IPS-15b (cell line): ENCODE data around the gene KRTAP10-6.
"Not testable (repeated sequence)": the region's sequence is repeated elsewhere in the genome, so short reads cannot be mapped to it uniquely, and the experiment has no call there.

Source experiments
- H3K27me3 ChIP-seq: one replicate; pipeline ENCODE4 v1.6.1; 2013; ENCODE audit warnings: low read length; ENCODE audit not compliant: control insufficient read depth, insufficient read depth
- H3K36me3 ChIP-seq: one replicate; pipeline ENCODE4 v1.6.1; 2013; ENCODE audit warnings: low read length; ENCODE audit not compliant: control insufficient read depth, insufficient read depth
- H3K4me1 ChIP-seq: one replicate; pipeline ENCODE4 v1.6.1; 2013; ENCODE audit warnings: mild to moderate bottlenecking, low read length; ENCODE audit not compliant: control insufficient read depth, insufficient read depth
- H3K4me3 ChIP-seq: one replicate; pipeline ENCODE4 v1.5.1; 2013; ENCODE audit warnings: low read depth, low read length
- H3K9ac ChIP-seq: one replicate; pipeline ENCODE4 v1.6.1; 2013; ENCODE audit warnings: low read depth, mild to moderate bottlenecking, low read length
- H3K9me3 ChIP-seq: one replicate; pipeline ENCODE4 v1.6.1; 2013; ENCODE audit warnings: mild to moderate bottlenecking, low read length; ENCODE audit not compliant: control insufficient read depth, insufficient read depth

The KRTAP10-6 gene, protein sequence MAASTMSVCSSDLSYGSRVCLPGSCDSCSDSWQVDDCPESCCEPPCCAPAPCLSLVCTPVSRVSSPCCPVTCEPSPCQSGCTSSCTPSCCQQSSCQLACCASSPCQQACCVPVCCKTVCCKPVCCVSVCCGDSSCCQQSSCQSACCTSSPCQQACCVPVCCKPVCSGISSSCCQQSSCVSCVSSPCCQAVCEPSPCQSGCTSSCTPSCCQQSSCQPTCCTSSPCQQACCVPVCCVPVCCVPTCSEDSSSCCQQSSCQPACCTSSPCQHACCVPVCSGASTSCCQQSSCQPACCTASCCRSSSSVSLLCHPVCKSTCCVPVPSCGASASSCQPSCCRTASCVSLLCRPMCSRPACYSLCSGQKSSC

DNA sequence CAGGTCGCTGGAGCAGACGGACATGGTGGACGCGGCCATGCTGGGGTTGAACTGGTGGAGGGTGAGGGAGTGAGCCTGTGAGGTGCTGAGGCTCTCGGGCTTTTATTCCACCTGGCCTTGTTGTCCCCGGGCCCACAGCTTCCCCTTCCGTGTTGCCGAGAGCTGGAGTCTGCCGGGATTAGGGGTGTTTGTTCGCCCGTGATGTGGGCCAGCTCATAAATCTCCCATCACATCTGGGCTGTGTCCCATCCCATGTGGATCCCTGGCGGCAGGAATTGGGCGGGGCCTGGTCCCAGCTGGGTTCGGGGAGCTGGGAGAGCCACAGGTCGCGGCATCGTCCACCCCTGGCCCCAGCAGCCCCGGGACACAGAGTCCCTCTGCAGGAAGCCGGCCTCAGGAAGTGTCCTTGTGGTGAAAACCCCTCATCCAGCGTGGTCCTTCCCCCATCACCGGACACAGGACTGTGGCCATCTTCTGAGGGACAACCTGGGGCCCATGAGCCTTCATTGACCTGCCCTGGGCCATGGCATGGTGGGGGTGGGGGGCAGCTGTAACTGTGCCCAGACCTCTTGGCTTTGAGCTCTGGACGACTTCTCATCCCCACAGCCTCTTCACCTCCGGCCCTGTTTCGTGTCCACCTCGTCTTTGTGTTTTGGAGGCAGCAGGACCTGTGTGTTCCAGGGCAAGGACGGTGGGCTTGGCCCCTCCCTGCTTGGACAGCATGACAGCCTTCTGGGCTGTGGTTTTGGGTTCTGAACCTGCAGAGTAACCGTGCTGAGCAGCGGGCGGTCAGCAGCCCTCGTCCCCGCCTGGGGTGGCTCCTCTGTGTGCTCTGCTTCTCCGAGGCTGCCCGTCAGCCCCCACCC lies at the start of gene KRTAP10-6:
Gene KRTAP10-6, minus strand, starts transcription at position 60 of the 866 bp plus-strand sequence. Its CDS starts 21 bp downstream, at position 39.
- Histone ChIP-seq H3K9me3 (no peaks in the 10 kb centered on the region), H3K4me3 (no peak within 1 kb of the TSS), H3K27me3 (no peaks in the 10 kb centered on the region), H3K9ac (no peak within 1 kb of the TSS), H3K4me1 (peaks cover 5% of the 10 kb centered on the region), H3K36me3 (no peaks in the 10 kb centered on the region)

DNA sequence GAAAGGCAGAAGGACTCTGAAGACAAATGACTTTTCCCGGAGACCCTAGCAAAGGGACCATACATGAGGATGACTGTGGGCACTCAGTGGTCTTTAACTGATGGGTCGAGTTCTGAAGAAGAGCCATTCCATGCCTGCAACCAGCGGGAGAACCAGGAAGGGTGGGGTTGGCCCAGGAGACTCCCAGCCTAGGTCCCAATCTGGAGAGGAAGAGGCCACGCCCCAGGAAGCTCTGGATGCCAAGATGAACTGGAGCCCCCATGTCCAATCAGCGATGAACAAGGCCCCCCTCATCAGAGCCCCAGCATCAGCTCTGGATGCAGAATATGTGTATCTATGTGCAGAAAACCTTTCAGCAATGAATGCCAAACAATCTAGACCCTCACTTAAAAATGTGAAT lies 48.5 kb upstream of the KRTAP10-6 start:
- no peak overlapping the region for H3K4me3 ChIP-seq

DNA sequence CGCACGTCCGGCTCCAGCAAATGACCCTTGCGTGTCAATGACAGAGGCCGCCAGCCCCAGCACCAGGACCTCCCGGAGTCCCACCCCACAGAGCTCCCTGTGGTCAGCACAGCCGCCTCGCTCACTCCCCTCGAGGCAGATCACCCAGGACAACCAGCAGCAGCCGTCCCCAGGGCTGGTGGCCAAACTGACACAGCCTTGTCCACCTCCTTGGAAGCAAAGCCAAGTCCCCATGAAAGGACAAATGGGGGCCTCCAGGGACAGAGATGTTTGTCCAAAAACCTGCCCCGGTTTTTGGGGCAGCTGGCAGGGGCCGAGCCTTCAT lies 47.0 kb upstream of the KRTAP10-6 start:
- no peaks in the 10 kb centered on the region for H3K27me3 ChIP-seq
- H3K9me3 ChIP-seq, result no peaks in the 10 kb centered on the region
- no peak overlapping the region for H3K4me3 ChIP-seq

More for the DNA sequence above, 48.5 kb upstream of the KRTAP10-6 start:
- no peaks in the 10 kb centered on the region for H3K27me3 ChIP-seq
- H3K4me1 ChIP-seq, result no peaks in the 10 kb centered on the region
- no peaks in the 10 kb centered on the region for H3K36me3 ChIP-seq
- no peaks in the 10 kb centered on the region for H3K9me3 ChIP-seq
- H3K9ac ChIP-seq, result no peak overlapping the region

DNA sequence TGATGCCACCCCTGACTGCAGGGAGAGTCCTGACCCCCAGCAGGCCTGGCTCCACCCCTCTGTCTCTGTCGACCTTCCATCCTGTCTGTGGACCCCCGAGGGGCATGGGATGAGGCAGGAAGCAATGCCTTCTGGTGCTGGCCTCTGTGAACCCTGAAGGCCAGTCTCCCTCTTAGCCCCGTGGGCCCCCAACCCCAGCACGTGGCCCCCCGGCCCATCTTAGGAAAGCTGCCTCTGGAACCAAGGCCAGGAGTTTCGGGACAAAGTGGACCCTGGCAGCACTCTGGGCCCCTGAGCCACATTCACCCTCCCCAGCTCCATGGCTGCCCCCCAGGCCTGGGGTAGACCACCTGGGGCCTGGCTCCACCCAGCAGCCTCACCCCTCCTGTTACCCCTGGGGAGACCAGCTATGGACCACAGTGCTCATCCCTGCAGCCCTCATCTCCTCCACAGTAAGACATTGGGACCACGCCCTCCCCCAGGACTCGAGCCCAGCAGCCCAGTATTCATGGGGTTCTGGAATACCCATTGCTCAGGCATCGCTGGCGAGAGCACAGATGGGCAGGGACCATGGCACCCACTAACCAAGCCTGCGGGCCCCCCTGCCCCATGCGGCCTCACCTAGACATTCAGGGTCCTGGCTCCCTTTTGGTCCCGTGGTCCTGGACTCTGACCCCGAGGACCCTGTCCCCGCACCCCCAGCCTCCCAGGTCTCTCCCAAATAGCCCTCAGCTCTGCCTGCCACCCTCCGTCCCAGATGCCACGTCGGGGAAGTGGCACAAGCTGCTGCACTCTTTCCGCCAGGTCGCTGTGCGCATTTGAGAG lies 46.4 kb upstream of the KRTAP10-6 start:
- H3K27me3 ChIP-seq, H3K4me1 ChIP-seq, H3K9me3 ChIP-seq, H3K36me3 ChIP-seq, H3K4me3 ChIP-seq, H3K9ac ChIP-seq: not testable (repeated sequence)

More for the DNA sequence above, 47.0 kb upstream of the KRTAP10-6 start:
- Histone ChIP-seq H3K4me1 (no peaks in the 10 kb centered on the region), H3K36me3 (no peaks in the 10 kb centered on the region), H3K9ac (no peak overlapping the region)

DNA sequence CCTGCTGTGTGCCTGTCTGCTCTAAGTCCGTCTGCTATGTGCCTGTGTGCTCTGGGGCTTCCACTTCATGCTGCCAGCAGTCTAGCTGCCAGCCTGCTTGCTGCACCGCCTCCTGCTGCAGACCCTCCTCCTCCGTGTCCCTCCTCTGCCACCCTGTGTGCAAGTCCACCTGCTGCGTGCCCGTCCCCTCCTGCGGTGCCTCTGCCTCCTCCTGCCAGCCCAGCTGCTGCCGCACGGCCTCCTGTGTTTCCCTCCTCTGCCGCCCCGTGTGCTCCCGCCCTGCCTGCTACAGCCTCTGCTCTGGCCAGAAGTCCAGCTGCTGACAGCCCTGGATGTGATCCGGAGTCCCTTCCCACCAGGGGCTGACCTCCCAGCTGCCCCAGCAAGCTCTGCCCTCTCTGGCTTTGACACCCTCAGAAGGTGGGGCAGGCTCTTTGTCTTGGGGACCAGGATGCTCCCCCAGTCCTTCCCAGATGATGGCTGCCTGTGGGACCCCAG lies 45.6 kb upstream of the KRTAP10-6 start:
- H3K9me3 ChIP-seq, H3K36me3 ChIP-seq: not testable (repeated sequence)

DNA sequence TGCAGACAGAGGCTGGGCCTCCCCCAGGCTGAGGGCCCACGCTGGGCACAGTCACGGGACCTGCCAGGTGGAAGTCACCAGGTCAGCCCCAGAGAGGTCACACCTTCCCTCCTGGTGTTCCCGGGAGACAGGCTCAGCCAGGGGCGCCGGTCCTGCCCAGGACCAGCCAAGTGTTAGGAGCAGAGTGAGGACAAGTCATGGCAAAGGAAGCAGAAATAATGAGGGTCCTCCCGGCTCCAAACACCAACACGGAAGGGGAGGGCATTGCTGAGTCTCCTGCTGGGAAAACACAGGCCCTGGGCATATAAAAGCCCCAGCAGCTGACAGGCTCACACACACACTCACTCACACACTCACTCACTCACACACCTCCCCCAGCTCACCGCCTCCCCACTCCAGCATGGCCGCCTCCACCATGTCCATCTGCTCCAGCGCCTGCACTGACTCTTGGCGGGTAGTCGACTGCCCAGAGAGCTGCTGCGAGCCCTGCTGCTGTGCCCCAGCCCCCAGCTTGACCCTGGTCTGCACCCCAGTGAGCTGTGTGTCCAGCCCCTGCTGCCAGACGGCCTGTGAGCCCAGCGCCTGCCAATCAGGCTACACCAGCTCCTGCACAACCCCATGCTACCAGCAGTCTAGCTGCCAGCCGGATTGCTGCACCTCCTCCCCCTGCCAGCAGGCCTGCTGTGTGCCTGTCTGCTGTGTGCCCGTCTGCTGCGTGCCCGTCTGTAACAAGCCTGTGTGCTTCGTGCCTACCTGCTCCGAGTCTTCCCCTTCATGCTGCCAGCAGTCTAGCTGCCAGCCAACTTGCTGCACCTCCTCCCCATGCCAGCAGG lies 44.9 kb upstream of the KRTAP10-6 start, which contains the start of gene KRTAP10-10:
Gene KRTAP10-10, plus strand, starts transcription at position 339 of the 833 bp plus-strand sequence. Its CDS starts 62 bp downstream, at position 401.
- no peaks in the 10 kb centered on the region for H3K4me1 ChIP-seq
- H3K27me3 ChIP-seq, result no peaks in the 10 kb centered on the region
- no peak within 1 kb of the TSS for H3K4me3 ChIP-seq
- H3K9ac ChIP-seq, result no peak within 1 kb of the TSS
- no peaks in the 10 kb centered on the region for H3K36me3 ChIP-seq
- no peaks in the 10 kb centered on the region for H3K9me3 ChIP-seq

More for the DNA sequence above, 45.6 kb upstream of the KRTAP10-6 start:
- H3K4me3 ChIP-seq, H3K4me1 ChIP-seq, H3K9ac ChIP-seq, H3K27me3 ChIP-seq: not testable (repeated sequence)

DNA sequence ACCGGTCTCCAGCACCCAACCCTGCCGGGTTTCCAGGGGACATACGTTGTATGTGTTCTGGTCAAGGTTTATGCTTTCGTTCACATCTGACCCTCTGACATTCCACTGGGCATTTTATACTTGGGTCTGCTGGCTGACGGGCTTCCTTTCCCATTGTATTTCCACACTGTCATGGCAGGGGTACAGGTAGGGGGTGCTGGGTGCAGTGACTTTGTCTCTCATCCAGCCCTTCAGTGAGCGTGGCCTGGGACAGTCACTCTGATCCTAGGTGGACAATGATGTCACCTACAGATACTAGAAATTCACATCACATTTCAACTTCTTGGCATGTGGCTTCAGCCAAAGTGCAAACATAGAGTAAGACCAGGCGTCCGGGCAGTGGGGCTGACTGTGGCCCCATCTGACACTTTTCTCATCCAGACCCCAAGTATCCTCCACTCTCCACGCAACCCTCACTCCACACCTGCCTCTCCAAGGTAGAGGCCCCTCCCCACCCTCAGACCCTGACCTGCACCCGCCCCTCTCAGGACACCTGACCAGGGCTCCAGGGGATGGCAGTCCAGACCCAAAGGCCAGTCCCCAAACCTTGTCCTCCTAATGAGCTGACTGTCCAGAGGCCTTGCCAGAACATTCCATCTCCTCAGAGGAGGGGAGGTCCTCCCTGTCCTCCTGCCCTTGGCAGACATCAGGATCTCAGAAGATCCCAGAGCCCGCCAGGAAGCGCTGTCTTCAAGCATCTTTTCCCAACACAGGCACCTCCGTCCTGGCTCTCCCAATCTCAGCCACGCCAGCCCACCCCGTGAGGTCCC lies 44.1 kb upstream of the KRTAP10-6 start:
- no peaks in the 10 kb centered on the region for H3K4me1 ChIP-seq
- no peak overlapping the region for H3K9ac ChIP-seq
- H3K36me3 ChIP-seq, result no peaks in the 10 kb centered on the region
- no peak overlapping the region for H3K4me3 ChIP-seq
- H3K9me3 ChIP-seq, result no peaks in the 10 kb centered on the region
- H3K27me3 ChIP-seq, result no peaks in the 10 kb centered on the region

DNA sequence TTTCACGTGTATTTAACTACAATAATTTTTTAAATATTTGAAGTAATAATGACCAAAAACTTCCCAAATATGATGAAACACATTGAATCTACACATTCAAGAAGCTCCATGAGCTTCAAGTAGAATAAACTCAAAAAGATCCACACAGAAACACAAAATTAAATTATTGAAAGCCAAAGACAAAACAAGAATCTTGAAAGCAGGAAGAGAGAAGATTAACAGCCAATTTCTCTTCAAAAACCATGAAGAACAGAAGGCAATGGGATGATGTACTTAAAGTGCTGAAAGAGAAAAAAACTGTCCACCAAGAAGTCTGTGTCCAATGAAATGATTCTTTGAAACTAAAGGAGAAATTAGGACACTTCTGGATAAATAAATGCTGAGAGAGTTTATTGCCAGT lies 39.8 kb upstream of the KRTAP10-6 start:
- H3K9me3 ChIP-seq, result no peaks in the 10 kb centered on the region
- H3K27me3 ChIP-seq, result no peaks in the 10 kb centered on the region
- H3K36me3 ChIP-seq, result no peaks in the 10 kb centered on the region
- no peaks in the 10 kb centered on the region for H3K4me1 ChIP-seq
- no peak overlapping the region for H3K9ac ChIP-seq
- H3K4me3 ChIP-seq, result no peak overlapping the region

DNA sequence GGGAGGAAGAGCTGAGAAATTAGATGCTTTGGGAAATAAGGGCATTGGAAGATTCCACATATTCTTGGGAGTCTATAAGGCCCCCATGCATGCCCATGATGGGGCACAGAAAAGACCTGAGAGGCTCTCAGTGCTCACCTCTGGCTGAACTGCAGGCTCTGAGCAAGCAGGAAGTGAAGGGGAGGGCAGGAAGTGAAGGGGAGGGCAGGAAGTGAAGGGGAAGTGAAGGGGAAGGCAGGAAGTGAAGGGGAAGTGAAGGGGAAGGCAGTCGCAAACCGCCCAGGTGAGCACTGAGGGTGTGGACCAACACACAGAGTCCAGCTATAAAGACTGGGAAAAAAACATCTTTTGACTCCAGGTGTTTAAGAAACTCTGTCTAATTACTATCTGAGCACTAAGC lies 38.1 kb upstream of the KRTAP10-6 start:
- H3K9me3 ChIP-seq, result no peaks in the 10 kb centered on the region
- no peaks in the 10 kb centered on the region for H3K27me3 ChIP-seq
- H3K36me3 ChIP-seq, result no peaks in the 10 kb centered on the region
- H3K4me1 ChIP-seq, result no peaks in the 10 kb centered on the region
- no peak overlapping the region for H3K4me3 ChIP-seq
- no peak overlapping the region for H3K9ac ChIP-seq

DNA sequence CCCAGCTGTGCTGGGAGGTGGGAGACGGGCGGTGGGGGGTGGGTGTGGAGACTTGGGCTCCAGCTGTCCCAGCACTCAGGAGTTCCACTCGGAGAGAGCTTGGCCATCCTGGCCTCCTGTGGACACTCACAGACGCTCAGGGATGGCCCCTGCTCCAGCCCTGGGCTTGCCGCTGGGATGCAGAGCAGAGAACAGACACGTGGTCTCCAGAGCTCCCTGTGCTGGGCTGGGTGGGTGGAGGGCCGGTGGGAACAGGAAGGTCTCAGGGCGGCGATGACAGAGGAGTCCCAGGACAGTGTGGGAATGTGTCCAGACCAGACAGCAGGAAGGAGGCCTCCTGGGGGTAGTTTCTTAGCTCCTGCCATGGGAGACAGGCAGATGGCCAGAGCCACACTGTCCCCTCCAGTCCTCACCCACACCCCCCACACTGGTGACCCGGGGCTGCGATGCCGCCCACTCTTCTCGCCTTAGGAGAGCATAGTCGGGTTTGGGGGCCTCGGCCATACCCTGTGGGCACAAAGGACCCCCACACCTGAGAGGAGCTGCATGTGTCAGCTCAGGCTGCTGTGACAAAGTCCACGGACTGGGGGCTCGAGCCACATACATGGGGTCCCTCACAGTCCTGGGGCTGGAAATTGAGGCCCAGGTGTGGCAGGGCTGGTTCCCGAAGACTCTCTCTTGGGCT lies 36.5 kb upstream of the KRTAP10-6 start:
- peaks cover 3% of the 10 kb centered on the region for H3K9me3 ChIP-seq
- no peaks in the 10 kb centered on the region for H3K36me3 ChIP-seq
- no peaks in the 10 kb centered on the region for H3K4me1 ChIP-seq
- no peak overlapping the region for H3K9ac ChIP-seq
- no peaks in the 10 kb centered on the region for H3K27me3 ChIP-seq
- H3K4me3 ChIP-seq, result no peak overlapping the region
